ENCODE data around the gene SECTM1. TPM values are rescaled to one million over a fixed set of nuclear protein-coding genes. Genes with fewer than 3 reads are reported as not detected.

Gene SECTM1
- total and polyA plus RNA-seq, 7 donors, result 0.70 to 2.3 (median 1.2) TPM

Other genes starting within 250 kb of the SECTM1 start
- gene FASN, start 235.5 kb downstream of the SECTM1 start, total RNA-seq, result 10 to 100 TPM; 17.2 to 37.3 (median 23.4) TPM
- gene FASN, start 235.5 kb downstream of the SECTM1 start, polyA plus RNA-seq, result 10 to 100 TPM in 2 of 3 donors, 1 to 10 TPM in 1; 8.9 to 26.5 (median 12.0) TPM
- gene CCDC57, start 120.9 kb downstream of the SECTM1 start, total RNA-seq, result 10 to 100 TPM; 10.2 to 15.3 (median 12.4) TPM
- 10 to 100 TPM in 1 of 3 donors, 1 to 10 TPM in 2; 7.2 to 11.1 (median 8.6) TPM for gene CCDC57, start 120.9 kb downstream of the SECTM1 start, polyA plus RNA-seq
- gene SLC16A3, start 104.7 kb downstream of the SECTM1 start, total RNA-seq, result 100 to 1,000 TPM in 2 of 4 donors, 10 to 100 TPM in 2; 18.6 to 182 (median 70.1) TPM
- 100 to 1,000 TPM; 102 to 263 (median 128) TPM for gene SLC16A3, start 104.7 kb downstream of the SECTM1 start, polyA plus RNA-seq
- 100 to 1,000 TPM in 3 of 4 donors, 10 to 100 TPM in 1; 73.5 to 139 (median 116) TPM for gene CSNK1D, start 60.1 kb downstream of the SECTM1 start, total RNA-seq
- gene CSNK1D, start 60.1 kb downstream of the SECTM1 start, polyA plus RNA-seq, result 100 to 1,000 TPM in 1 of 3 donors, 10 to 100 TPM in 2; 74.3 to 124 (median 92.7) TPM
- gene CD7, start 16.2 kb downstream of the SECTM1 start, total RNA-seq, result under 1 TPM in 3 of 4 donors, not detected in 1; 0.18 to 0.81 (median 0.71) TPM
- gene CD7, start 16.2 kb downstream of the SECTM1 start, polyA plus RNA-seq, result under 1 TPM; 0.13 to 0.19 (median 0.16) TPM
- gene TEX19, start 25.5 kb upstream of the SECTM1 start, total RNA-seq, result under 1 TPM in 2 of 4 donors, not detected in 2; 0.17 to 0.24 TPM
- gene TEX19, start 25.5 kb upstream of the SECTM1 start, polyA plus RNA-seq, result under 1 TPM; 0.07 to 0.35 (median 0.13) TPM
- 1 to 10 TPM in 2 of 4 donors, under 1 TPM in 1, not detected in 1; 0.15 to 3.8 (median 1.3) TPM for gene UTS2R, start 38.0 kb upstream of the SECTM1 start, total RNA-seq
- gene UTS2R, start 38.0 kb upstream of the SECTM1 start, polyA plus RNA-seq, result under 1 TPM in 1 of 3 donors, not detected in 2; 0.10 TPM
- gene HEXD, start 84.6 kb upstream of the SECTM1 start, total RNA-seq, result 10 to 100 TPM; 17.4 to 27.4 (median 23.7) TPM
- gene HEXD, start 84.6 kb upstream of the SECTM1 start, polyA plus RNA-seq, result 10 to 100 TPM; 19.5 to 29.8 (median 20.9) TPM
- 10 to 100 TPM; 21.2 to 29.3 (median 27.1) TPM for gene OGFOD3, start 84.8 kb upstream of the SECTM1 start, total RNA-seq
- 10 to 100 TPM; 15.5 to 30.4 (median 24.5) TPM for gene OGFOD3, start 84.8 kb upstream of the SECTM1 start, polyA plus RNA-seq
- gene CYBC1, start 117.0 kb upstream of the SECTM1 start, total RNA-seq, result 10 to 100 TPM; 14.5 to 21.4 (median 17.4) TPM
- gene CYBC1, start 117.0 kb upstream of the SECTM1 start, polyA plus RNA-seq, result 10 to 100 TPM; 14.4 to 31.6 (median 24.8) TPM
- gene NARF, start 125.0 kb upstream of the SECTM1 start, total RNA-seq, result 10 to 100 TPM; 32.8 to 56.1 (median 46.0) TPM
- gene NARF, start 125.0 kb upstream of the SECTM1 start, polyA plus RNA-seq, result 100 to 1,000 TPM in 1 of 3 donors, 10 to 100 TPM in 2; 37.0 to 129 (median 39.2) TPM
- 10 to 100 TPM; 53.6 to 91.6 (median 66.2) TPM for gene FOXK2, start 186.0 kb upstream of the SECTM1 start, total RNA-seq
- gene FOXK2, start 186.0 kb upstream of the SECTM1 start, polyA plus RNA-seq, result 10 to 100 TPM; 38.9 to 96.4 (median 45.9) TPM

Measured in psoas muscle (tissue), 7 donors.